Mucosa of descending colon (tissue), 3 donors: ENCODE data around the gene KDM2A. TPM values are rescaled to one million over a fixed set of nuclear protein-coding genes. Genes with fewer than 3 reads are reported as not detected.

Experiments used
- ATAC-seq: fragments of 200-7000 bp; cut with Tn5 transposase; one replicate; pipeline ENCODE4 v1.9.1; 2020; ENCODE audit warnings: mild to moderate bottlenecking, moderate library complexity
- DNase-seq, 3 donors: peaks; one replicate each; pipeline ENCODE4 v3.0.0-alpha.2; 2020
- H3K36me3 ChIP-seq: fragments of 200-600 bp; one replicate; pipeline ENCODE4 v1.8.0; 2021; ENCODE audit warnings: low read depth, mild to moderate bottlenecking
- H3K4me1 ChIP-seq: fragments of 200-600 bp; one replicate; pipeline ENCODE4 v1.8.0; 2021; ENCODE audit warnings: low read depth, mild to moderate bottlenecking
- H3K4me3 ChIP-seq: fragments of 200-600 bp; one replicate; pipeline ENCODE4 v1.8.0; 2021; ENCODE audit warnings: mild to moderate bottlenecking
- H3K9me3 ChIP-seq: fragments of 200-600 bp; one replicate; pipeline ENCODE4 v1.8.0; 2021; ENCODE audit warnings: mild to moderate bottlenecking
- intact Hi-C, 2 donors: fragments of 100-400 bp; cut with DNase I in 1 of 2; cut with micrococcal nuclease in 1 of 2; formaldehyde crosslinking; loops; one replicate each; pipeline versions ENCODE4 v1.11.0 to v1.11.1; 2022; cut with DNase I, micrococcal nuclease
- total RNA-seq, 3 donors: library from RNA; stranded (reverse); fragmentation: NEBNext Ultra II Directional in 2 of 3; extraction: Animal tissue kit (Norgen Biotek cat#: 25700) in 2 of 3; gene quantifications; one replicate each; pipeline versions ENCODE4 v1.2.1 to v1.2.4, GENCODE V29; 2021 to 2023
- TF ChIP-seq, protein P1 (sequence below): fragments of 200-600 bp; IDR thresholded peaks from one replicate; pipeline ENCODE4 v1.8.0; 2022; ENCODE audit warnings: antibody characterized with exemption, mild to moderate bottlenecking
- donor health status: DM: no; HTN: no; CAD: no; lungs with moderate emphysema.
- donor health status: DM: no; HTN: no; CAD: no.
- donor health status: DM: no; HTN: yes; CAD: no.

The KDM2A gene
- total RNA-seq, 3 donors from 2014 or later = 67.2 to 84.6 (median 77.1) TPM

DNA sequence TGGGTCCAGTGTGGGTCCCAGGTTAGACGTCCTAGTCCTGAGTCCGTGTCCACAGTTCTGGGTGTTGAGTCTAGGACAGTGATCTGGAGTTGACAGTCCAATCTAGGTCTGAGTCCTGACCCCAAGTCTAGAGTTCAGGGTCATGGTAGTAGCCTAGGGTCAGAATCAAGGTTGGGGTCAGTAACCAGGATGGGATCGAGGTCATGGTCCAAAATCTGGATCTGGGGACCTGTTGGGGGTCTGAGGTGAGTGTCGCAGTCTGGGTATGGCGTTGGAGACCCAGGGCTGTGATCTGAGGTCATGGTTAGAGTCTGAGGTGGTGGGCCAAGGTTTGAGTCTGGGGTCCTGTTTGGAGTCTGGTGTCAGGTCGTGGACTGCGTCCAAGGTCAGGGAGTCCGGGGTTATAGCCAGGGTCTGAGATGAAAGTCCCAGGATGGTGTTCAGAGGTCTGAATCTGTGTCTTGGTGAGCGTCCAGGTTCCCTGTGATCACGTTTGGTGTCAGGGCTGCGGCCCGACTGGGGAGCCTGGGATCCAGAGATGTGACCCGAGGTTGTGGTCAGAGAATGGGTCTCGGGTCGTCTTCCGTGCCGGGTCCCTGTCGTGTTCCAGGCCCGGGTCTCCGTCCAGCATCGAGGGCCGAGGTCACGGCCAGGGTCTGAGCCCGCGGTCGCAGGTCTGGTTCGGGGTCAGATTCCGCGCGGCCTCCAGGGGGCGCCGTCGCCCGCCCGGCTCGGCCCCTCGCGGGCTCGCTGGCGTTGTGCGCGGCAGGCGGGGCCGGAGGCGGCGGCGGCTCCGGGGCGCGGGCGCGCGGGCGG is 146.8 kb downstream of the KDM2A start:
- ATAC-seq (peak; percentile 60), DNase-seq (peak; percentile 84 to 91 (median 86))
- TF ChIP-seq, protein P1, sequence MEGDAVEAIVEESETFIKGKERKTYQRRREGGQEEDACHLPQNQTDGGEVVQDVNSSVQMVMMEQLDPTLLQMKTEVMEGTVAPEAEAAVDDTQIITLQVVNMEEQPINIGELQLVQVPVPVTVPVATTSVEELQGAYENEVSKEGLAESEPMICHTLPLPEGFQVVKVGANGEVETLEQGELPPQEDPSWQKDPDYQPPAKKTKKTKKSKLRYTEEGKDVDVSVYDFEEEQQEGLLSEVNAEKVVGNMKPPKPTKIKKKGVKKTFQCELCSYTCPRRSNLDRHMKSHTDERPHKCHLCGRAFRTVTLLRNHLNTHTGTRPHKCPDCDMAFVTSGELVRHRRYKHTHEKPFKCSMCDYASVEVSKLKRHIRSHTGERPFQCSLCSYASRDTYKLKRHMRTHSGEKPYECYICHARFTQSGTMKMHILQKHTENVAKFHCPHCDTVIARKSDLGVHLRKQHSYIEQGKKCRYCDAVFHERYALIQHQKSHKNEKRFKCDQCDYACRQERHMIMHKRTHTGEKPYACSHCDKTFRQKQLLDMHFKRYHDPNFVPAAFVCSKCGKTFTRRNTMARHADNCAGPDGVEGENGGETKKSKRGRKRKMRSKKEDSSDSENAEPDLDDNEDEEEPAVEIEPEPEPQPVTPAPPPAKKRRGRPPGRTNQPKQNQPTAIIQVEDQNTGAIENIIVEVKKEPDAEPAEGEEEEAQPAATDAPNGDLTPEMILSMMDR = peak; percentile 74
- no peak overlapping the region for H3K4me3 ChIP-seq
- no peaks in the 10 kb centered on the region for H3K9me3 ChIP-seq
- H3K4me1 ChIP-seq = peaks cover 62% of the 10 kb centered on the region
- no peaks in the 10 kb centered on the region for H3K36me3 ChIP-seq
- intact Hi-C loops = loop anchor here in 1 of 2 donors (5.0 kb wide), 1 partner anchor 51 kb away; no protein-coding TSS in a partner anchor

DNA sequence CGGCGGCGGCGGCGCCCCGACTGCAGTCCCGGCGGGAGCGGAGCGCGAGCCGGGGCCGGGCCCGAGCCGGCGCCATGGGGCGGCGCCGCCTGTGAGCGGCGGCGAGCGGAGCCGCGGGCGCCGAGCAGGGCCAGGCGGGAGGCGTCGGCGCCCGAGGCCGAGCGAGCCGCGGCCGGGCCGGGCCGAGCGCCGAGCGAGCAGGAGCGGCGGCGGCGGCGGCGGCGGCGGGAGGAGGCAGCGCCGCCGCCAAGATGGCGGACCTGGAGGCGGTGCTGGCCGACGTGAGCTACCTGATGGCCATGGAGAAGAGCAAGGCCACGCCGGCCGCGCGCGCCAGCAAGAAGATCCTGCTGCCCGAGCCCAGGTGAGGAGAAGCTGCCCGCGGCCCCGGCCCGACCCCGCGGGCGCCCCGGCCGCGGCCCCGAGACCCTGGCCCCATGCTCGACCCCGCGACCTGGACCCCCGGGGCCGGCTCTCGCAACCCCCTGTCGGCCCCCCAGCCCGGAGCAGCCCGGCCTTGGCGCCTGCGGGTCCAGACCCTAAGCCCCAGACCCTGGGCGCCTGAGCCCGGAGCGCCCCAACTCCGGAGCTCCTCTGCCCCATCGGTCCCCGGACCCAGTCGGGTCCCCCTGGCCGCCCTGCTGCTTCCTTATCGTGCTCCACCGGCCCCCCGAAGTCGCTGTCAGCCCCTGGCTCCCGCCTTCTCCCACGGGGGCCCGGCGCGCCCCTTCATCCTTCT is 147.6 kb downstream of the KDM2A start, which contains the start of gene GRK2:
TSS of gene GRK2 (plus strand) at position 25 of the 739 bp plus-strand sequence. CDS start at position 252, 227 bp downstream.
- peak; percentile 12 for ATAC-seq
- Histone ChIP-seq H3K9me3 (no peaks in the 10 kb centered on the region), H3K4me1 (peaks cover 60% of the 10 kb centered on the region), H3K36me3 (no peaks in the 10 kb centered on the region), H3K4me3 (peak within 1 kb of the TSS; percentile 98)
- intact Hi-C loops = loop anchor here in 1 of 2 donors (5.0 kb wide), 1 partner anchor 51 kb away; no protein-coding TSS in a partner anchor
- peak in 2 of 3 donors; percentile 71 to 73 for DNase-seq
- TF ChIP-seq, protein P1 = no peak

DNA sequence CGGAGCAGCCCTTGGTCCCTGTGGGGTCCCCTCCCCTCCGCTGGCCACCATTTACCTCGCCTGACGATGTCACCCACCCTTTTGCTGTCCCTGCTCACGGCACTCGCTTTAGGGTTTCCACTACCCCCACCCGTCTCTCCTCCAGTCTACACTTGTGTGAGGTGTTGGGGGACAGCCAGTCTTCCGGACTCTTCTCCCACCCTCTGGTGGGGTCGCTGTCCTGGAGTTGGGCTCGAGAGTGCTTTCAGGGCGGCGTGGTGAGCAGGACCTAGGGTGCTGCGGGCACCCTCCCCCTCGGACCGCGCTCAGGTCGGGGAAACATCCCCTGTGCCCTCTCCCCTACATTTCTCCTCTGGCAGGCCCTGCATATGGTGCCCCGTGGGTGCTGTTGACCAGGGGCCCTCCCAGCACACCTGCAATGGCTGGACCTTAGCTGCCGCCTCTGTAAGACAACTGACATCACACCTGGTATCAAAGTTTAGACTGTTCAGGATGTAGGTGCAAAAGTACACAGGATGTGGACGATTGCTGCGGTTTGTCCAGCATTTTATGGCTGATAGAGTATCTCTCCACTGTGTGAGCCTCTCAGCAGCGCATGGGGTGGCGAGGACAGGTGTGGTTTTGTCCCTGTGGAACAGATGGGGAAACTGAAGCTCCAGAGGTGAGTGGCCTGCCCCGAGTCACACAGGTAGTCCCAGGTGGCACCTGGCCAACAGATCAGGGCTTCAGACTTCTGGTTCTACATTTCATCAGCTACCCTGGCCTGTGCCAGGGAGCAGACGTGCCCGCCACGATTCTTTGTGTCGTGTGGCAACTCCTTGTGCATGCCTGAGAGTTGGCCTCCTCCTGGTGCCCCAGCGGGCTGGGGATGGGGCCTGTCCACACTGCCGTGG is 148.4 kb downstream of the KDM2A start:
- H3K36me3 ChIP-seq = no peaks in the 10 kb centered on the region
- peaks cover 62% of the 10 kb centered on the region for H3K4me1 ChIP-seq
- ATAC-seq (peak; percentile 69), DNase-seq (peak; percentile 80 to 88 (median 83))
- TF ChIP-seq, protein P1 = no peak
- no peaks in the 10 kb centered on the region for H3K9me3 ChIP-seq
- intact Hi-C loops = loop anchor here in 1 of 2 donors (5.0 kb wide), 1 partner anchor 50 kb away; no protein-coding TSS in a partner anchor
- H3K4me3 ChIP-seq = peak overlapping the region; percentile 98

DNA sequence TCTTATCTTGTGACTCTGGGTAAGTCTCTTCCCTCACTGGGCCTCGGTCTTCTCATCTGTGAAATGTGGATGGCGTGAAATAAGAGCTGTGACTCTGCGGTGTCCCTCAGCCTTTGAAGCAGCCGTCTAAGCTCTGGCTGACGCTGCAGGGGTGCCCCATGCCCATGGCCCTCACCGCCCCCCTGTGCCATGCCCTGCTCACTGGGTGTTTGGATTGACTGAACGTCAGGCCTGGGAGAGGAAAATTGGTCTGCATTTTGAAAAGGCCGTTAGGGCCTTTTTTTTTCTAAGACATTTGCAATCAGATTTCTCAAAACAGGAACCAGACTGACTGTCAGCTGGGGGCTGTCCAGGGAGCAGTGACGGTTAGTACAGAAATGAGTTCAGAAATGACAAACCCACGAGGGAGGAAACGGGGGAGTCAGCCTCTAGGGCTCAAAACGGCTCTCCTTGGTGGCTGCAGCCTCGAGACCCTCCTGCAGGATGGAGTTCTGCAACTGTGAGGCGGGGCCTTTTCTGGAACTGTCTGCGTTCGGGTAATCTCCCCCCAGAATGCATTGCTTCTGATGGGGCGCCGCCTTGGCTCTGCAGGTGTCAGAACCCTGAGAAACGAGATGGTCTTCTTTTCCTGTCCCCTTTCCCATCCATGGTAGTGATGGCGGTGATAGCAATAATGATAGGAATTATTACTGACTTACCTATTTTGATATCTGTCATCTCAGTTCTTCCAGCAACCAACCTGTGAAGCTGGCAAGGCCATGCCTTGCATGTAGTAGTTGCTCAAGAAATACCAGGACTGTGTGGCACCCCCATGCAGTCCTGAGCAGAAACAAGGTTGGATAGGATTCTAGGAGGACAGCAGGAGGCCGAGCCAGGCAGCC is 149.3 kb downstream of the KDM2A start:
- TF ChIP-seq, protein P1 = no peak
- peak overlapping the region; percentile 98 for H3K4me3 ChIP-seq
- H3K36me3 ChIP-seq = no peaks in the 10 kb centered on the region
- H3K4me1 ChIP-seq = peaks cover 61% of the 10 kb centered on the region
- H3K9me3 ChIP-seq = no peaks in the 10 kb centered on the region
- ATAC-seq = no peak
- intact Hi-C loops = loop anchor here in 1 of 2 donors (5.0 kb wide), 1 partner anchor 49 kb away; no protein-coding TSS in a partner anchor
- DNase-seq = peak; percentile 47 to 79 (median 56)
